ENCODE results near the gene PCSK1. TPM values are rescaled to one million over a fixed set of nuclear protein-coding genes. Genes with fewer than 3 reads are reported as not detected.
A peak's percentile ranks its signal among the peaks of the same experiment; 100 is the strongest.

The PCSK1 gene
- polyA plus RNA-seq, 1 of the 3 experiments (the other 2 are of a cell fraction) = 0.08 TPM

GRCh38 chr5:96344678-96345577 lies 88.1 kb downstream of the PCSK1 start:
- no peaks in the 10 kb centered on the region for H3K79me2 ChIP-seq (ENCODE audit: insufficient read depth)
- no peaks in the 10 kb centered on the region for H3K9me2 ChIP-seq
- H3K4me2 ChIP-seq = no peak overlapping the region
- H3K36me3 ChIP-seq (replicated peaks in 1 of 2; ENCODE audit: control insufficient read depth in 1 of 2, insufficient read depth in 2 of 2, low read length in 1 of 2) = no peaks in the 10 kb centered on the region
- no peaks in the 10 kb centered on the region for H4K20me1 ChIP-seq (ENCODE audit: insufficient read depth)
- no peak overlapping the region for H3K9ac ChIP-seq
- H3K4me3 ChIP-seq (ENCODE audit: low read depth in 2 of 2, low read length in 1 of 2) = no peak overlapping the region; a peak in 1 of 4 replicates
- H3K4me1 ChIP-seq (ENCODE audit: control insufficient read depth in 1 of 2, insufficient read depth in 2 of 2, low read depth in 1 of 2, low read length in 1 of 2) = peaks cover 0 to 17% of the 10 kb centered on the region in 2 experiments; a peak in 3 of 4 replicates
- 30% methylated on average over 6 of the region's 6 CpGs for WGBS (ENCODE audit: low lambda C conversion rate)
- H3K9me3 ChIP-seq = no peaks in the 10 kb centered on the region
- no peaks in the 10 kb centered on the region for H3K27me3 ChIP-seq (ENCODE audit: insufficient read depth)
- no peak overlapping the region for H3K27ac ChIP-seq (ENCODE audit: low read depth in 2 of 2, low read length in 1 of 2)
- no peaks in the 10 kb centered on the region for H3F3A ChIP-seq (replicated peaks; ENCODE audit: insufficient read depth)
- peak; percentile 36 for DNase-seq
- POLR2A ChIA-PET = no interaction called here
- peak; percentile 25; the same call in 1 of the 2 replicates for TF ChIP-seq TCF12 (IDR thresholded peaks at IDR 0.05)
- TF ChIP-seq CTCF (IDR thresholded peaks at IDR 0.05) = peak; percentile 75
- peak; percentile 97 for TF ChIP-seq RAD21 (IDR thresholded peaks at IDR 0.05; ENCODE audit: low read length)
- peak; percentile 86 for TF ChIP-seq SMC3 (IDR thresholded peaks at IDR 0.05; ENCODE audit: low read depth, low read length)
- TF ChIP-seq EZH2phosphoT487 (IDR thresholded peaks at IDR 0.05; ENCODE audit: borderline replicate concordance, low read depth) = no peak
- no peak overlapping the region for H2AFZ ChIP-seq (ENCODE audit: low read depth)
- CTCF ChIA-PET = interaction anchor here (0.5 to 5.7 kb wide), 56 partner anchors 9 to 817 kb away, joined by 3 to 112 read pairs (median 4); no protein-coding TSS in a partner anchor

GRCh38 chr5:96343094-96343493 lies 90.0 kb downstream of the PCSK1 start:
- H3K27me3 ChIP-seq (ENCODE audit: insufficient read depth) = no peaks in the 10 kb centered on the region
- no peak overlapping the region for H2AFZ ChIP-seq (ENCODE audit: low read depth)
- no peak overlapping the region for H3K9ac ChIP-seq
- H3K36me3 ChIP-seq (replicated peaks in 1 of 2; ENCODE audit: control insufficient read depth in 1 of 2, insufficient read depth in 2 of 2, low read length in 1 of 2) = no peaks in the 10 kb centered on the region
- no peak overlapping the region for H3K4me2 ChIP-seq
- H3K79me2 ChIP-seq (ENCODE audit: insufficient read depth) = no peaks in the 10 kb centered on the region
- no peaks in the 10 kb centered on the region for H3K9me3 ChIP-seq
- ChIA-PET CTCF (interaction anchor here (0.6 to 5.7 kb wide), 8 partner anchors 11 to 819 kb away, joined by 3 to 112 read pairs (median 14); no protein-coding TSS in a partner anchor), POLR2A (no interaction called here)
- no peak overlapping the region for H3K4me3 ChIP-seq (ENCODE audit: low read depth in 2 of 2, low read length in 1 of 2)
- DNase-seq = no peak
- no peak for TF ChIP-seq ELF1 (IDR thresholded peaks at IDR 0.05)
- no peak for TF ChIP-seq SMC3 (IDR thresholded peaks at IDR 0.05; ENCODE audit: low read depth, low read length)
- H4K20me1 ChIP-seq (ENCODE audit: insufficient read depth) = no peaks in the 10 kb centered on the region
- no peaks in the 10 kb centered on the region for H3K9me2 ChIP-seq
- no peaks in the 10 kb centered on the region for H3F3A ChIP-seq (replicated peaks; ENCODE audit: insufficient read depth)
- no peak overlapping the region for H3K27ac ChIP-seq (ENCODE audit: low read depth in 2 of 2, low read length in 1 of 2)
- H3K4me1 ChIP-seq (ENCODE audit: control insufficient read depth in 1 of 2, insufficient read depth in 2 of 2, low read depth in 1 of 2, low read length in 1 of 2) = peaks cover 0 to 20% of the 10 kb centered on the region in 2 experiments; a peak in 3 of 4 replicates

GRCh38 chr5:96342581-96342980 lies 90.5 kb downstream of the PCSK1 start:
- DNase-seq = no peak
- Histone ChIP-seq H3K4me1 (ENCODE audit: control insufficient read depth in 1 of 2, insufficient read depth in 2 of 2, low read depth in 1 of 2, low read length in 1 of 2) (peaks cover 0 to 15% of the 10 kb centered on the region in 2 experiments; a peak in 3 of 4 replicates), H3K4me3 (ENCODE audit: low read depth in 2 of 2, low read length in 1 of 2) (no peak overlapping the region), H3F3A (replicated peaks; ENCODE audit: insufficient read depth) (no peaks in the 10 kb centered on the region), H2AFZ (ENCODE audit: low read depth) (no peak overlapping the region), H3K9me3 (no peaks in the 10 kb centered on the region), H3K9ac (no peak overlapping the region), H4K20me1 (ENCODE audit: insufficient read depth) (no peaks in the 10 kb centered on the region), H3K79me2 (ENCODE audit: insufficient read depth) (no peaks in the 10 kb centered on the region), H3K27me3 (ENCODE audit: insufficient read depth) (no peaks in the 10 kb centered on the region), H3K9me2 (no peaks in the 10 kb centered on the region), H3K36me3 (replicated peaks in 1 of 2; ENCODE audit: control insufficient read depth in 1 of 2, insufficient read depth in 2 of 2, low read length in 1 of 2) (no peaks in the 10 kb centered on the region), H3K27ac (ENCODE audit: low read depth in 2 of 2, low read length in 1 of 2) (no peak overlapping the region), H3K4me2 (no peak overlapping the region)
- ChIA-PET CTCF (interaction anchor here (0.6 to 5.7 kb wide), 5 partner anchors 11 to 561 kb away, joined by 3 to 112 read pairs (median 11); no protein-coding TSS in a partner anchor), POLR2A (no interaction called here)
- WGBS (ENCODE audit: low lambda C conversion rate) = 92% methylated on average over 4 of the region's 4 CpGs
- TF ChIP-seq SMC3 (IDR thresholded peaks at IDR 0.05; ENCODE audit: low read depth, low read length) (no peak), TEAD4 (IDR thresholded peaks at IDR 0.05; ENCODE audit: borderline replicate concordance, insufficient read depth) (no peak), REST (IDR thresholded peaks at IDR 0.05; ENCODE audit: low read depth, low read length) (no peak), POLR2AphosphoS5 (IDR thresholded peaks at IDR 0.05; ENCODE audit: low read depth, low read length) (no peak), USF1 (IDR thresholded peaks at IDR 0.05; ENCODE audit: borderline replicate concordance, low read depth) (no peak), RCOR1 (IDR thresholded peaks at IDR 0.05; ENCODE audit: low read length) (no peak)
